SK-N-SH (cell line): Measurements from ENCODE around the gene PTDSS2. TPM values are rescaled to one million over a fixed set of nuclear protein-coding genes. Genes with fewer than 3 reads are reported as not detected.

Experiments
- CTCF ChIA-PET: fragments of 300-600, 350-600 bp; formaldehyde crosslinking; extraction: SDS; loops from one replicate; lab custom pipeline; 2021; lab: Yijun Ruan, JAX
- POLR2A ChIA-PET: fragments of 350-600 bp; sonication (Branson Sonifier 250); formaldehyde crosslinking; extraction: SDS; loops from one replicate; lab custom pipeline; 2020; ENCODE audit warnings: antibody characterized with exemption, inconsistent platforms; lab: Yijun Ruan, JAX
- DNase-seq: peaks from one replicate; pipeline ENCODE4 v3.0.0; 2012
- H2AFZ ChIP-seq: fragments of 200-600 bp; sonication (generic); 2 replicates; pipeline ENCODE4 v1.8.1; 2016; ENCODE audit warnings: antibody characterized with exemption, mild to moderate bottlenecking, low read depth
- H3F3A ChIP-seq: fragments of 200-600 bp; sonication (generic); replicated peaks from 2 replicates; pipeline ENCODE3; 2016; ENCODE audit warnings: antibody characterized with exemption, mild to moderate bottlenecking; ENCODE audit not compliant: insufficient read depth
- H3K27ac ChIP-seq, 2 experiments: fragments of 200-500 bp in 1 of 2; fragments of 200-600 bp in 1 of 2; sonication (Bioruptor generic) in 1 of 2; sonication (generic), shearing (Covaris generic) in 1 of 2; 2 replicates each; pipeline versions ENCODE4 v1.5.1 to v1.6.1; 2014 to 2016; ENCODE audit warnings: low read depth in 2 of 2, inconsistent platforms in 1 of 2, low read length in 1 of 2, mild to moderate bottlenecking in 1 of 2, mixed read lengths in 1 of 2
- H3K27me3 ChIP-seq: fragments of 200-600 bp; sonication (generic), shearing (Covaris generic); 2 replicates; pipeline ENCODE4 v1.6.1; 2016; ENCODE audit warnings: mixed run types; ENCODE audit not compliant: insufficient read depth
- H3K36me3 ChIP-seq, 2 experiments: fragments of 200-500 bp in 1 of 2; fragments of 200-600 bp in 1 of 2; sonication (Bioruptor generic) in 1 of 2; sonication (generic) in 1 of 2; replicated peaks in 1 of 2; 2 replicates each; pipeline versions ENCODE3 to v1.5.1; 2014 to 2016; ENCODE audit warnings: low read length in 1 of 2, mild to moderate bottlenecking in 1 of 2; ENCODE audit not compliant: insufficient read depth in 2 of 2, control insufficient read depth in 1 of 2
- H3K4me1 ChIP-seq, 2 experiments: fragments of 200-500 bp in 1 of 2; fragments of 200-600 bp in 1 of 2; sonication (Bioruptor generic) in 1 of 2; sonication (generic), shearing (Covaris generic) in 1 of 2; 2 replicates each; pipeline versions ENCODE4 v1.5.1 to v1.6.1; 2014 to 2016; ENCODE audit warnings: low read depth in 1 of 2, low read length in 1 of 2, mixed run types in 1 of 2; ENCODE audit not compliant: insufficient read depth in 2 of 2, control insufficient read depth in 1 of 2
- H3K4me2 ChIP-seq: fragments of 200-600 bp; sonication (generic), shearing (Covaris generic); 2 replicates; pipeline ENCODE4 v1.6.1; 2017; ENCODE audit warnings: mixed run types
- H3K4me3 ChIP-seq, 2 experiments: fragments of 200-500 bp in 1 of 2; fragments of 200-600 bp in 1 of 2; sonication (Bioruptor generic) in 1 of 2; sonication (generic), shearing (Covaris generic) in 1 of 2; 2 replicates each; pipeline versions ENCODE4 v1.5.1 to v1.8.1; 2014 to 2016; ENCODE audit warnings: low read depth in 2 of 2, inconsistent platforms in 1 of 2, low read length in 1 of 2, mild to moderate bottlenecking in 1 of 2, mixed read lengths in 1 of 2, moderate library complexity in 1 of 2
- H3K79me2 ChIP-seq: fragments of 200-600 bp; sonication (generic); 2 replicates; pipeline ENCODE4 v1.8.1; 2017; ENCODE audit warnings: mild to moderate bottlenecking; ENCODE audit not compliant: insufficient read depth
- H3K9ac ChIP-seq: fragments of 200-600 bp; sonication (generic); 2 replicates; pipeline ENCODE4 v1.6.1; 2017; ENCODE audit warnings: mixed run types
- H3K9me2 ChIP-seq: fragments of 200-600 bp; sonication (generic); 2 replicates; pipeline ENCODE4 v1.6.1; 2017; ENCODE audit warnings: mixed run types
- H3K9me3 ChIP-seq: fragments of 200-600 bp; sonication (generic); 2 replicates; pipeline ENCODE4 v1.6.1; 2017; ENCODE audit warnings: mixed run types, mild to moderate bottlenecking, moderate library complexity
- H4K20me1 ChIP-seq: fragments of 200-600 bp; sonication (generic); 2 replicates; pipeline ENCODE4 v1.6.1; 2017; ENCODE audit warnings: mild to moderate bottlenecking, mixed run types; ENCODE audit not compliant: insufficient read depth
- CTCF ChIP-seq: fragments of 200-600 bp; sonication (generic); IDR thresholded peaks from 2 replicates; pipeline ENCODE4 v1.6.1; 2017; ENCODE audit warnings: antibody characterized with exemption, mild to moderate bottlenecking, moderate library complexity
- ELF1 ChIP-seq: IDR thresholded peaks from 2 replicates; pipeline ENCODE4 v1.4.0; 2012
- EP300 ChIP-seq, 2 experiments: IDR thresholded peaks; 2 replicates each; pipeline versions ENCODE4 v1.4.0 to v1.6.1; 2012; ENCODE audit warnings: borderline replicate concordance in 1 of 2, low read depth in 1 of 2, low read length in 1 of 2
- FOXM1 ChIP-seq: IDR thresholded peaks from 2 replicates; pipeline ENCODE4 v1.4.0; 2012; ENCODE audit warnings: low read depth, mild to moderate bottlenecking
- IRF3 ChIP-seq: fragments of 150-350 bp; IDR thresholded peaks from 2 replicates; pipeline ENCODE4 v1.6.1; 2016; ENCODE audit warnings: mild to moderate bottlenecking, low read depth, low read length
- JUND ChIP-seq: IDR thresholded peaks from 2 replicates; pipeline ENCODE4 v1.4.0; 2012
- NFIC ChIP-seq: IDR thresholded peaks from 2 replicates; pipeline ENCODE4 v1.4.0; 2012; ENCODE audit warnings: borderline replicate concordance
- NRF1 ChIP-seq: IDR thresholded peaks from 2 replicates; pipeline ENCODE4 v1.6.1; 2012; ENCODE audit warnings: low read depth, mild to moderate bottlenecking, low read length
- PBX3 ChIP-seq: IDR thresholded peaks from 2 replicates; pipeline ENCODE4; 2012
- POLR2AphosphoS5 ChIP-seq: IDR thresholded peaks from 2 replicates; pipeline ENCODE4 v1.6.1; 2012; ENCODE audit warnings: low read depth, low read length
- REST ChIP-seq: IDR thresholded peaks from 2 replicates; pipeline ENCODE4 v1.6.1; 2012; ENCODE audit warnings: mild to moderate bottlenecking, low read depth, low read length, moderate library complexity
- RXRA ChIP-seq: IDR thresholded peaks from 2 replicates; pipeline ENCODE4 v1.4.0; 2012; ENCODE audit warnings: low read depth, mild to moderate bottlenecking, borderline replicate concordance
- SMC3 ChIP-seq: IDR thresholded peaks from 2 replicates; pipeline ENCODE4 v1.6.1; 2012; ENCODE audit warnings: low read depth, low read length, improper control_type of control experiment
- USF1 ChIP-seq: IDR thresholded peaks from 2 replicates; pipeline ENCODE4 v1.4.0; 2012; ENCODE audit warnings: low read depth, borderline replicate concordance
- USF2 ChIP-seq: fragments of 150-350 bp; IDR thresholded peaks from 2 replicates; pipeline ENCODE4 v1.6.1; 2017; ENCODE audit warnings: antibody characterized with exemption, low read length, low read depth, borderline replicate concordance
- YY1 ChIP-seq: IDR thresholded peaks from 2 replicates; pipeline ENCODE4 v1.4.0; 2012; ENCODE audit warnings: low read depth, mild to moderate bottlenecking
- ZBTB33 ChIP-seq: IDR thresholded peaks from 2 replicates; pipeline ENCODE4 v1.4.0; 2012; ENCODE audit warnings: low read depth, borderline replicate concordance
- WGBS: methylation state at CpG from one replicate; pipeline ENCODE4 v1.1.6; 2017; ENCODE audit warnings: low lambda C conversion rate; 5-methylcytosine and 5-hydroxymethylcytosine counted together
- polyA plus RNA-seq, 3 experiments: library from polyadenylated mRNA; depleted of rRNA; stranded (reverse); fragments of >200 nt; gene quantifications; 2 replicates each; pipeline ENCODE4 v1.2.3, GENCODE V29; 2012

Gene PTDSS2
- polyA plus RNA-seq, 1 of the 3 experiments (the other 2 are of a cell fraction), result 28.6 TPM

- Histone ChIP-seq H3K4me3 (no peak overlapping the region), H4K20me1 (no peaks in the 10 kb centered on the region), H3F3A (no peaks in the 10 kb centered on the region), H2AFZ (no peak overlapping the region), H3K79me2 (peaks cover 13% of the 10 kb centered on the region), H3K9me2 (no peaks in the 10 kb centered on the region), H3K27me3 (no peaks in the 10 kb centered on the region), H3K4me2 (no peak overlapping the region), H3K9me3 (peaks cover 7% of the 10 kb centered on the region; the same call in 1 of the 2 replicates), H3K9ac (no peak overlapping the region), H3K4me1 (peaks cover 0 to 2% of the 10 kb centered on the region in 2 experiments; a peak in 1 of 4 replicates), H3K36me3 (peaks cover 4 to 37% of the 10 kb centered on the region in 2 experiments), H3K27ac (no peak overlapping the region)
- POLR2A ChIA-PET, result interaction anchor here (0.6 kb wide), 1 partner anchor 196 kb away, joined by 3 read pairs; no protein-coding TSS in a partner anchor
- no peak for DNase-seq
- TF ChIP-seq RXRA (no peak), USF2 (no peak), REST (no peak), CTCF (no peak), ELF1 (no peak), IRF3 (no peak), USF1 (no peak), ZBTB33 (no peak), EP300 (IDR thresholded peaks at IDR 0.05; ENCODE audit: borderline replicate concordance in 1 of 2, low read depth in 1 of 2, low read length in 1 of 2) (no peak), NFIC (no peak), POLR2AphosphoS5 (no peak), SMC3 (no peak), JUND (no peak), PBX3 (no peak), YY1 (no peak), NRF1 (no peak), FOXM1 (no peak)
- WGBS, result 87% methylated on average over 29 of the region's 29 CpGs
- CTCF ChIA-PET, result no interaction called here
These were observed 62.9 kb downstream of the PTDSS2 start for GRCh38 chr11:512761-513595.
